GM12891 (cell line): ENCODE results near the gene ELOF1. TPM values are rescaled to one million over a fixed set of nuclear protein-coding genes. Genes with fewer than 3 reads are reported as not detected.
"Not testable (repeated sequence)": the region's sequence is repeated elsewhere in the genome, so short reads cannot be mapped to it uniquely, and the experiment has no call there.

ENCODE experiments used
- DNase-seq: peaks from one replicate; pipeline ENCODE4 v3.0.0; 2011; ENCODE audit warnings: low spot score; ENCODE audit not compliant: insufficient read length
- FAIRE-seq: peaks from 2 replicates; lab custom pipeline; 2011; peaks lifted over from hg19 to GRCh38; lab: Jason Lieb, UNC
- PAX5 ChIP-seq: IDR thresholded peaks from 2 replicates; pipeline ENCODE4 v1.6.1; 2011; ENCODE audit warnings: low read length, moderate library complexity, mild to moderate bottlenecking; ENCODE audit not compliant: insufficient read depth, severe bottlenecking
- POLR2A ChIP-seq: IDR thresholded peaks from 2 replicates; pipeline ENCODE4 v1.6.1; 2011; ENCODE audit warnings: low read depth, low read length, control low read depth
- POLR2AphosphoS5 ChIP-seq: IDR thresholded peaks from 2 replicates; pipeline ENCODE4 v1.6.1; 2011; ENCODE audit warnings: low read depth, low read length, control low read depth
- POU2F2 ChIP-seq: IDR thresholded peaks from 2 replicates; pipeline ENCODE4 v1.6.1; 2011; ENCODE audit warnings: low read depth, mild to moderate bottlenecking, control low read depth, low read length, moderate library complexity
- SPI1 ChIP-seq: IDR thresholded peaks from 2 replicates; pipeline ENCODE4 v1.6.1; 2011; ENCODE audit warnings: low read depth, low read length, control low read depth
- TAF1 ChIP-seq: IDR thresholded peaks from 2 replicates; pipeline ENCODE4 v1.6.1; 2011; ENCODE audit warnings: low read depth, low read length, control low read depth
- polyA plus RNA-seq: library from polyadenylated mRNA; unstranded; fragments of >200 nt; gene quantifications from one replicate; pipeline ENCODE4 v1.2.1, GENCODE V29; 2012; ENCODE audit warnings: low read depth, missing spikeins, inconsistent platforms; ENCODE audit not compliant: missing spikeins

The ELOF1 gene
- 63.9 TPM for polyA plus RNA-seq

DNA sequence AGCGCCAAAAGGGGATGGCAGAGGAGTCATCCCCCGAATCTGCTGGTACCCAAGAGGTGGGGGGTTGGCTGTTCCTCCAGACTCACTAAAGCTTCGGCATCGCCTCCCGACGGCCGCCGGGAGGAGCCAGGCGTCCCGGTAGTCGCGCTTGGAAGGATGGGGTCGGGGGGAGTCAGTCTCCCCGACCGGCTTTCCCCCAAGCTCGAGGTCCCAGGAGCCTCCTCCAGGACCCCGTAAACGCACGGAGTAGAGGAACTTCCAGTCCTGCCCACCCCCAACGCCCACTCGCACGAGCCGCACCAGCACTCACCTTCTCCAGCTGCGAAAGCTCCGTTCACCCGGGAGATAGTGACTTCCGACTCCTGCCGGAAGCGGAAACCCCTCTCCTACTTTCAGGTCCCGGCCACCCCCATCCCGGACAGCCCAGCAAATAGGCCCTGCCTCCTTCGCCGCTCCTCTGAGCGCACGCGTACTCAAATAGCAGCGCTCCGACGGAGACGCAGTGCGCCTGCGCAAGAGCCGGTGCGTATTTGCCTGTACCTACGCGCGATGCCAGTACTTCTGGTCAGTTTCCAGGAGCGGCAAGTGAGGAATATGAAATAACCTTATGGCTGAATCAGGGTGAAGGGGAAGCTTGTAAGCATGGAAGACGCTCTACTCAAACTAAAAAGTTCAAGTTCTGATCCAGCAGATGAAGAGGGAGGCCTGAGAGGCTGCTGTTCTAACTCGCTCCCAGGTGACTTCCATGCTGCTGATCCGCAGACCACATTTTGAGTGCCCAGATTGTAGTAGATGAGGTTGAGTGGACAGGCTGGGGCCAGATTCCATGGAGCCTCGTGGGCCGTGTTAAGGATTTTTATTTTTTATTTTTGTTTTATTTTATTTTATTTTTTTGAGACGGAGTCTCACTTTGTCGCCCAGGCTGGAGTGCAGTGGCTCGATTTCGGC lies at the start of gene ELOF1:
ELOF1 (minus strand) TSS at position 350 of the 948 bp plus-strand sequence. CDS start 4,883 bp downstream, outside the sequence.
- FAIRE-seq (peak; percentile 98), DNase-seq (peak; percentile 91)
- TF ChIP-seq PAX5 (no peak), SPI1 (no peak), POU2F2 (peak; percentile 79; the same call in 1 of the 2 replicates), TAF1 (0 out of 2 replicates have a peak, but pooled peaks have one; percentile 49), POLR2A (peak; percentile 86), POLR2AphosphoS5 (peak; percentile 87)

DNA sequence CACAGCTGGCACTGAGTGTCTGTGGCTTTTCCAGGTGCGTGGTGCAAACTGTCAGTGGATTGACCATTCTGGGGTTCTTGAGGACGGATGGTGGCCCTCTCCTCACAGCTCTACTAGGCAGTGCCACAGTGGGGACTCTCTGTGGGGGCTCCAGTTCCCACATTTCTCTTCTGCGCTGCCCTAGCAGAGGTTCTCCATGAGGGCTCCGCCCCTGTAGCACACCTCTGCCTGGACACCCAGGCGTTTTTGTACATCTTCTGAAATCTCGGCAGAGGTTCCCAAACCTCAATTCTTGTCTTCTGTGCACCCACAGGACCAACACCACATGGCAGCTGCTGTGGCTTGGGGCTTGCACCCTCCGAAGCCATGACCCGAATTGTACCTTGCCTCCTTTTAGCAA lies 47.5 kb upstream of the ELOF1 start:
- FAIRE-seq = no peak
- TF ChIP-seq PAX5 (no peak), SPI1 (no peak), POU2F2 (no peak), POLR2AphosphoS5 (no peak), TAF1 (no peak), POLR2A (no peak)
- DNase-seq = no peak

DNA sequence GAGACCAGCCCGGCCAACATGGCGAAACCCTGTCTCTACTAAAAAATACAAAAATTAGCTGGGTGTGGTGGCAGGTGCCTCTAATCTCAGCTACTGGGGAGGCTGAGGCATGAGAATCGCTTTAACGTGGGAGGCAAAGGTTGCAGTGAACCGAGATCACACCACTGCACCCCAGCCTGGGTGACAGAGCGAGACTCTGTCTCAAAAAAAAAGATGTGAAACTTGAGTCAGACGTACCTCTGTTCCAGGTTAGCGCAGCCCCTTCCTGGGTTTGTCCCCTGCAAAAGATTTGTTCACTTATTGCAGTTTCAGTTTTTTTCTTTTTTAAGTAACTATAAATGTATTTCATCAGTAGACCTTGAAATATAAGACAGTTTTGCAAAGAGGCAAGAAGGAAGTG lies 40.7 kb upstream of the ELOF1 start:
- FAIRE-seq = peak; percentile 28
- DNase-seq = not testable (repeated sequence)

DNA sequence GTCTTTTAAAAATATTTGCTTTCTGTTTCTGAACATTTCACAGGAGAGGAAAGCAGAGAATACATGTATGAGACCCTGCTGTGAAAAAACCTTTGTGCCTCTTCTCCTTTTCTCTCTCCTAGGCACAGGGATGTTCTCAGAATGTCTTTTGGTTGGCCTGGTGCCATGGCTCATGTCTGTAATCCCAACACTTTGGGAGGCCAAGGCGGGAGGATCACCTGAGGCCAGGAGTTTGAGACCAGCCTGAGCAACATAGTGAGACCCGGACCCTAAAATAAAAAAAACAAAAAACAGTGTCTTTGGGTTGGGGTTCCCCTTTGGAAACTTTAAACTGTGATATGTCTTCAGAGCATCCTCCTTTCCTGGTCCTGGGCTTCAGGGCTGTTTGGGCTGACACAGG lies 39.7 kb upstream of the ELOF1 start:
- FAIRE-seq (no peak), DNase-seq (no peak)
- no peak for TF ChIP-seq TAF1
- no peak for TF ChIP-seq POU2F2
- TF ChIP-seq POLR2A = no peak
- no peak for TF ChIP-seq PAX5

DNA sequence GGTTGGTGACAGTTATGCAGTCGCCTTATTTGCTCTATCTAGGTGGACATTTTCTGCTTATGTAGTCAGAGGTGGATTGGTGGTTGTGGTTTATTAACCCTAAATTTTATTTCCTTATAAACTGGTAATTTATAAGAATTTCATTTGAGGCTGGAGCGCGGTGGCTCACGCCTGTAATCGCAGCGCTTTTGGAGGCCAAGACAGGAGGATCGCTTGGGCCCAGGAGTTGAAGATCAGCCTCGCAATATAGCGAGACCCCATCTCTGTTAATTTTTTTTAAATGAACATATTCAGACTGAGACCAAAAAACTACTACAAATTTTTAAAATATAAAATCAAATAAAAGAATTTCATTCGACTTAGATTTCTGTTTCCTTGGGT lies 39.1 kb upstream of the ELOF1 start:
- DNase-seq (no peak), FAIRE-seq (no peak)
- TF ChIP-seq TAF1 (no peak), POLR2AphosphoS5 (no peak), POU2F2 (no peak), POLR2A (no peak), PAX5 (no peak), SPI1 (no peak)

DNA sequence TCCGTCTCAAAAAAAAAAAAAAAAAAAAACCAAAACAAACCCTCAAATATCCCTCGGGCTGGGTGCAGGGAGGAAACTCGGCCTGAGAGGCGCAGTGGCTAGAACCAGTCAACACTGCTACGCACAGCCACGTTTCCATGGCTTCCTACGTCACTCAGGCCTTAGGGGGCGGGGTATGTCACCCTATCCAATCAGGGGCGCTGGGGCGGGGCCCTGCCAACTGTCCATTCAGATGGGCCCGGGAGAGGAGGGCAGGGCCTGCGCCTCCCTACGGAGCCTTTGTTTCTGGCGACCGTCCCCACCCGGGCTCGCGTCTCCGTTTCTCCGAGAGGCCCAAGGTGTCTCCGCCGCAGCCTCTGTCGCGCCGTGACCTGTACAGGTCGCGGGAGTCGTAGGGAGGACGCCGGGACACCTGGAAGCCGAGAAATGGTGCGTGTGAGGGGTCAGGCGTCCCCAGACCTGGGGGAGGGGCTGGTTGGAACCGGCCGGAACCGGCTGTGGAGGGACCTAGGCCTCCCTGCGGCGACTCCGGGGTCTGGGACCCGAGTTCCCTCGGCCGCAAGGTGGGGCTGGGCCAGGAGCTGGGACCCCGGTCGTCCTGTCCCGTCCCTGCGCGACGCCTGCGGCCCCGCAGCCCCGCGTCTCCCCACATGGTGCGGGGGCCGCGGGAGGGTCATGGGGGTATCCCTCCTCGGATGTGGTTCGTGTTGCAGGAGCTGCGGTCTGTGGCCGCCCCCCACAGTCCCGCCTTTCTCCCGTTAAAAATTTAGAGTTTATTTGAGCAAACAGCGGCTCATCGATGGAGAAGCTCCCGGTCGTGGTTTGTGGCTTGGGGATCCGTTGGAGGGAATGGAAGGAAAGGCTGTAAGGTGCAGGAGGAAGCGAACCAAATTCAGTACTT lies 38.4 kb upstream of the ELOF1 start, which contains the start of gene ZNF627:
ZNF627 (plus strand) TSS at position 282 of the 901 bp plus-strand sequence; CDS start at position 427, 145 bp downstream.
- FAIRE-seq = peak; percentile 96
- TF ChIP-seq SPI1 (no peak), TAF1 (peak; percentile 68), PAX5 (no peak), POU2F2 (peak; percentile 84), POLR2A (peak; percentile 94), POLR2AphosphoS5 (peak; percentile 95)
- peak; percentile 93 for DNase-seq

DNA sequence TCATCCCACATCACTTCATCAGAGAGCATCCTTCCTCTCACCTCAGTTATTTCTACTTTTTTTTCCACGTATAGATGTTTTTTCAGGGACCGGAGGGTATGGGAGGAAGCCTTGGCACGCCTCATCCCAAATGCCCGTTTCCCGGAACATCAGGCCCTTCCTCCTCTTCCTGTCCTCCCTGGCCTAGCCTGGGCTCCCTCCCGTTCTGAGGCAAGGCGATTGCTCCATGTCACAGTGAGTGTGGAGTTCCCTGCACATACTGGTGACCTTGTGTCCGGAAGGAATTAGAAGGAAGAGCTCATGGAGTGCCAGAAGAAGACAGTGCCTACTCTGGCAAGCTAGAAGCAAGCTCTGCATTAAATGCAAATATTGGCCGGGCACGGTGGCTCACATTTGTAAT lies 37.1 kb upstream of the ELOF1 start:
- TF ChIP-seq SPI1 (no peak), POLR2AphosphoS5 (no peak), TAF1 (no peak), PAX5 (no peak), POLR2A (no peak), POU2F2 (no peak)
- no peak for DNase-seq
- FAIRE-seq = no peak

DNA sequence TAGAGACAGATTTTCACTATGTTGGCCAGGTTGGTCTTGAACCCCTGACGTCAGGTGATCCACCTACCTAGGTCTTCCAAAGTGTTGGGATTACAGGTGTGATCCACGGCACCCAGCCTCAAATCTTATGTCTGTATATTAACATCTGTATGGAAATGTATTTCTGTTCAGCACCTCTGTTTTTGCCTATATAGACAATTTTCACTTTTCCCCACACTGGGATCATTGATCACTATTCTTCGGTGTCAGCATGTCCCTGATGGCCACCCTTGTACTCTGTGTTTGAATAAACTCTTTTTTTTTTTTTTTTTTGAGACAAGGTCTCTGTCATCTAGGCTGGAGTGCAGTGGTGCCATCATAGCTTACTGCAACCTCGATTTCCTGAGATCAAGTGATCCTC lies 35.1 kb upstream of the ELOF1 start:
- DNase-seq (no peak), FAIRE-seq (no peak)
- TF ChIP-seq POLR2AphosphoS5 (no peak), PAX5 (no peak), POLR2A (no peak), POU2F2 (no peak), SPI1 (no peak), TAF1 (no peak)
